ENCODE measurements around the gene TMEM258. TPM values are rescaled to one million over a fixed set of nuclear protein-coding genes. Genes with fewer than 3 reads are reported as not detected.

Gene TMEM258
- total and polyA plus RNA-seq, 9 of the 15 experiments (the other 6 are each of a cell fraction or from before 2014, with no cell fraction given): 97.2 to 856 (median 231) TPM

DNA sequence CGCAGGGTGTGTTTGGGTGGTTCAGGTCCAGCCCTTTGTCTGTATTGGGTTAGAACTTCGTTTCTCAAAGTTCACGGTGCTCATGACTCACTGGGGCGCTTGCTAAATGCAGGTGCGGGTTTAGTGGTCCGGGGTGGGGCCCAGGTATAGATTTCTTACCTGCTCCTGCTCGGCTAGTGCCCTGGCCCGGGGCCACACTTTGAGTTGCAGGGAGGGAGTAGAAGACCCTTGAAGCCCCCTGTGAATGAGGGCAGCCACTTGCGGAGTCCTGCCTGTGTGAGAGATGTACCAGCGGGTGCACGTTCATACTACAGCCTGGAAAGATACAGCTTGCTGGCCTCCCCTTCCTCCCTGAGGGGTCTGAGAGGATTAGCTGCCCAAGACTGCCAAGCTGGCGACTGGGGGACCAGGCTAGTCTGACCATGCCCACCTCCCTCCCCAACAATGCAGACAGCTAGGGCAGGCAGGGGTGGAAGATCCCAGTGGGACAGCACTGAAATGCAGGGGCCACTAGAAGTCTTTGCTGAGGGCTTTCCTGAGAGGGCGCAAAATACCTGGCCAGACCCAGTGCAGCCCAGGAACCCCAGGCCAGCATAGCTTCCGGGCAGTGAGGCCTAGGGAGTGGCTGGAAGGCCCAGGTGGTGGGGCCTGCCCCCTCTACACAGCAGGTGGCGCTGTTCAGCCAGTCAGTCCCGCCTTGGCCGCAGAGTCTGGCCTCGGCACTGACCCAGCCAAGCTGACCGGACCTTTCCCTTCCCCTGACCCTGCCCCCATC is 45.0 kb downstream of the TMEM258 start (continued):
- TF ChIP-seq MEIS2 (IDR thresholded peaks at IDR 0.05; ENCODE audit: partially characterized antibody) (no peak), SAFB (IDR thresholded peaks at IDR 0.05; ENCODE audit: borderline replicate concordance, low read depth, low read length) (no peak), ZNF717 (CRISPR knock-in tag; IDR thresholded peaks at IDR 0.05) (no peak), NONO (IDR thresholded peaks at IDR 0.05; ENCODE audit: low read depth in 2 of 2, low read length in 1 of 2) (peak in 1 of 2 experiments; percentile 49; a peak in 1 of 4 replicates), TSC22D4 (tag; IDR thresholded peaks at IDR 0.05) (no peak), ZNF174 (CRISPR knock-in tag; IDR thresholded peaks at IDR 0.05) (no peak), KHSRP (IDR thresholded peaks at IDR 0.05) (no peak), KDM2B (CRISPR knock-in tag; IDR thresholded peaks at IDR 0.05) (no peak), MCM2 (IDR thresholded peaks at IDR 0.05; ENCODE audit: low read depth) (no peak), ZNF232 (CRISPR knock-in tag; IDR thresholded peaks at IDR 0.05) (no peak), CBFA2T3 (IDR thresholded peaks at IDR 0.05) (peak; percentile 16; the same call in 1 of the 2 replicates), MTA2 (IDR thresholded peaks at IDR 0.05; ENCODE audit: low read depth) (no peak), ZNF583 (CRISPR knock-in tag; IDR thresholded peaks at IDR 0.05) (no peak), ZBTB7A (IDR thresholded peaks at IDR 0.05; ENCODE audit: borderline replicate concordance, control insufficient read depth, low read depth, low read length) (0 out of 2 replicates have a peak, but pooled peaks have one; percentile 23), ETS2 (tag; IDR thresholded peaks at IDR 0.05; ENCODE audit: borderline replicate concordance, poor library complexity, severe bottlenecking) (no peak)
- TF ChIP-seq, protein P1, sequence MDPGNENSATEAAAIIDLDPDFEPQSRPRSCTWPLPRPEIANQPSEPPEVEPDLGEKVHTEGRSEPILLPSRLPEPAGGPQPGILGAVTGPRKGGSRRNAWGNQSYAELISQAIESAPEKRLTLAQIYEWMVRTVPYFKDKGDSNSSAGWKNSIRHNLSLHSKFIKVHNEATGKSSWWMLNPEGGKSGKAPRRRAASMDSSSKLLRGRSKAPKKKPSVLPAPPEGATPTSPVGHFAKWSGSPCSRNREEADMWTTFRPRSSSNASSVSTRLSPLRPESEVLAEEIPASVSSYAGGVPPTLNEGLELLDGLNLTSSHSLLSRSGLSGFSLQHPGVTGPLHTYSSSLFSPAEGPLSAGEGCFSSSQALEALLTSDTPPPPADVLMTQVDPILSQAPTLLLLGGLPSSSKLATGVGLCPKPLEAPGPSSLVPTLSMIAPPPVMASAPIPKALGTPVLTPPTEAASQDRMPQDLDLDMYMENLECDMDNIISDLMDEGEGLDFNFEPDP (CRISPR knock-in tag; IDR thresholded peaks at IDR 0.05): no peak
- TF ChIP-seq, protein P2, sequence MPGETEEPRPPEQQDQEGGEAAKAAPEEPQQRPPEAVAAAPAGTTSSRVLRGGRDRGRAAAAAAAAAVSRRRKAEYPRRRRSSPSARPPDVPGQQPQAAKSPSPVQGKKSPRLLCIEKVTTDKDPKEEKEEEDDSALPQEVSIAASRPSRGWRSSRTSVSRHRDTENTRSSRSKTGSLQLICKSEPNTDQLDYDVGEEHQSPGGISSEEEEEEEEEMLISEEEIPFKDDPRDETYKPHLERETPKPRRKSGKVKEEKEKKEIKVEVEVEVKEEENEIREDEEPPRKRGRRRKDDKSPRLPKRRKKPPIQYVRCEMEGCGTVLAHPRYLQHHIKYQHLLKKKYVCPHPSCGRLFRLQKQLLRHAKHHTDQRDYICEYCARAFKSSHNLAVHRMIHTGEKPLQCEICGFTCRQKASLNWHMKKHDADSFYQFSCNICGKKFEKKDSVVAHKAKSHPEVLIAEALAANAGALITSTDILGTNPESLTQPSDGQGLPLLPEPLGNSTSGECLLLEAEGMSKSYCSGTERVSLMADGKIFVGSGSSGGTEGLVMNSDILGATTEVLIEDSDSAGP (CRISPR knock-in tag; IDR thresholded peaks at IDR 0.05): no peak
- TF ChIP-seq, protein P3, sequence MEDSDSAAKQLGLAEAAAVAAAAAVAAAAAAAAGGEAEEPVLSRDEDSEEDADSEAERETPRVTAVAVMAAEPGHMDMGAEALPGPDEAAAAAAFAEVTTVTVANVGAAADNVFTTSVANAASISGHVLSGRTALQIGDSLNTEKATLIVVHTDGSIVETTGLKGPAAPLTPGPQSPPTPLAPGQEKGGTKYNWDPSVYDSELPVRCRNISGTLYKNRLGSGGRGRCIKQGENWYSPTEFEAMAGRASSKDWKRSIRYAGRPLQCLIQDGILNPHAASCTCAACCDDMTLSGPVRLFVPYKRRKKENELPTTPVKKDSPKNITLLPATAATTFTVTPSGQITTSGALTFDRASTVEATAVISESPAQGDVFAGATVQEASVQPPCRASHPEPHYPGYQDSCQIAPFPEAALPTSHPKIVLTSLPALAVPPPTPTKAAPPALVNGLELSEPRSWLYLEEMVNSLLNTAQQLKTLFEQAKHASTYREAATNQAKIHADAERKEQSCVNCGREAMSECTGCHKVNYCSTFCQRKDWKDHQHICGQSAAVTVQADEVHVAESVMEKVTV (CRISPR knock-in tag; IDR thresholded peaks at IDR 0.05): peak; percentile 83
- TF ChIP-seq, protein P4, sequence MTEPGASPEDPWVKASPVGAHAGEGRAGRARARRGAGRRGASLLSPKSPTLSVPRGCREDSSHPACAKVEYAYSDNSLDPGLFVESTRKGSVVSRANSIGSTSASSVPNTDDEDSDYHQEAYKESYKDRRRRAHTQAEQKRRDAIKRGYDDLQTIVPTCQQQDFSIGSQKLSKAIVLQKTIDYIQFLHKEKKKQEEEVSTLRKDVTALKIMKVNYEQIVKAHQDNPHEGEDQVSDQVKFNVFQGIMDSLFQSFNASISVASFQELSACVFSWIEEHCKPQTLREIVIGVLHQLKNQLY (CRISPR knock-in tag; conservative IDR thresholded peaks at IDR 0.05): no peak

Measured in K562 (cell line).